ENCODE measurements around the gene CNIH3. TPM values are rescaled to one million over a fixed set of nuclear protein-coding genes. Genes with fewer than 3 reads are reported as not detected.

The CNIH3 gene
- total RNA-seq, 1 experiment from 2014 or later, result 1.8 TPM

DNA sequence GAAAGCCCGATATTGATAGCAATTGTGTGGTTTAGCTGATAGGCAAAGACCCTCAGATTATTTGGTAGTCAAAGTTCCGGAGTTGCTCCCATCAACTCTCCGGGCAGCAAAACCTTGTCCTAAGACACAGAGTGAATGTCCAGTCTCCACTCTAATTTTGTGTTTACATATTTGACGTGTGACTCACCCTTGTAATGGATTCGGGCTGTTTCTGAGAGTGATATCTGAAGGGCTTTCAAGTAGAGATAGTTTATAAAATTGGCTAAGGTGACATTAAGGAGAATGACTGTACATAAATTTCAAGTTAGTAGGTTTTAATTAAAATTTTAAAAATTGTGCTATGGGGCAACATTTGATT lies 154.2 kb downstream of the CNIH3 start:
- H3K9ac ChIP-seq (ENCODE audit: low read length), result no peak overlapping the region
- no peak overlapping the region for H3K27ac ChIP-seq (ENCODE audit: low read depth, low read length)
- ATAC-seq, result no peak
- H2AFZ ChIP-seq (ENCODE audit: low read depth, low read length, poor library complexity, severe bottlenecking), result no peak overlapping the region
- RAD21 ChIA-PET (ENCODE audit: low non-redundant PET in 1 of 2, low total read pairs in 2 of 2, uncharacterized antibody in 2 of 2, unreplicated experiment in 2 of 2), result no interaction called here
- H3K4me2 ChIP-seq (ENCODE audit: low read length), result no peak overlapping the region
- H3K36me3 ChIP-seq (ENCODE audit: control insufficient read depth in 1 of 2, insufficient read depth in 2 of 2, low read length in 2 of 2), result no peaks in the 10 kb centered on the region
- H3K4me3 ChIP-seq (replicated peaks in 1 of 2; ENCODE audit: low read depth in 1 of 2, low read length in 2 of 2), result no peak overlapping the region
- POLR2A ChIA-PET, result no interaction called here
- no peak for TF ChIP-seq REST (IDR thresholded peaks at IDR 0.05; ENCODE audit: low read depth)
- 0 out of 2 replicates have a peak, but pooled peaks have one; percentile 9 for TF ChIP-seq FOSL1 (IDR thresholded peaks at IDR 0.05; ENCODE audit: low read depth)
- H3K79me2 ChIP-seq (ENCODE audit: insufficient read depth, low read length), result no peaks in the 10 kb centered on the region
- intact Hi-C loops (cut with micrococcal nuclease), result no loop called here
- CTCF ChIA-PET, result no interaction called here
- no peaks in the 10 kb centered on the region for H3K9me2 ChIP-seq (ENCODE audit: insufficient read depth)
- no peaks in the 10 kb centered on the region for H4K20me1 ChIP-seq (ENCODE audit: insufficient read depth)
- no peaks in the 10 kb centered on the region for H3K9me3 ChIP-seq (ENCODE audit: control insufficient read depth in 1 of 2, insufficient read depth in 1 of 2, low read depth in 1 of 2, low read length in 2 of 2)
- H3K27me3 ChIP-seq (ENCODE audit: insufficient read depth, low read length), result peaks cover 21% of the 10 kb centered on the region; the same call in 1 of the 2 replicates
- H3K4me1 ChIP-seq (ENCODE audit: control insufficient read depth in 1 of 2, insufficient read depth in 2 of 2, low read length in 2 of 2), result peaks cover 0 to 4% of the 10 kb centered on the region in 2 experiments; a peak in 1 of 4 replicates
- DNase-seq (ENCODE audit: low read depth, low spot score), result no peak
- BruUV-seq (replicated peaks), result no TSS peak

DNA sequence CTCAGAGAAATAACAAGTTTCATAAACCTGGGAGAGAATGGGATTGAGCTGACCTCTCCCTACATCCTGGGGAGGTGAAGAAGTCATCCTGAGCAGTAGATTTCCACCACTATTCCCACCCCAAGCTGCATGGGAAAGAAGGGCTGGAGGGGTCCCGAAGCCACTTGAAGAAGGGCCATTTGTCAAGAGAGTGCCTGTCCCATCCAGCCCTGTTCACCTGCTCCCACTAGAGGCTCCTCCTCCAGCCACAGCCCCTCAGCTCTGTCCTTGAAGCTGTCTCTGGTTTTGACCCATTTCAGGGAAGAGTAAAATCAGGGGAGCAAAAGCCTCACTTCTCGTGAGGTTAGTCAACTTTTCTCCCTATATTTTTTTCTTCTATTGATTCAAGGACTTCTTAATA lies 157.5 kb downstream of the CNIH3 start:
- H2AFZ ChIP-seq (ENCODE audit: low read depth, low read length, poor library complexity, severe bottlenecking), result no peak overlapping the region
- H3K4me3 ChIP-seq (replicated peaks in 1 of 2; ENCODE audit: low read depth in 1 of 2, low read length in 2 of 2), result no peak overlapping the region
- no peak overlapping the region for H3K4me2 ChIP-seq (ENCODE audit: low read length)
- no peaks in the 10 kb centered on the region for H3K79me2 ChIP-seq (ENCODE audit: insufficient read depth, low read length)
- H3K27ac ChIP-seq (ENCODE audit: low read depth, low read length), result no peak overlapping the region
- DNase-seq (ENCODE audit: low read depth, low spot score) (no peak), ATAC-seq (no peak)
- H3K9ac ChIP-seq (ENCODE audit: low read length), result no peak overlapping the region
- intact Hi-C loops (cut with micrococcal nuclease), result no loop called here
- CTCF ChIA-PET, result no interaction called here
- TF ChIP-seq SIN3A (IDR thresholded peaks at IDR 0.05; ENCODE audit: low read depth) (no peak), FOSL1 (IDR thresholded peaks at IDR 0.05; ENCODE audit: low read depth) (no peak), EGR1 (IDR thresholded peaks at IDR 0.05; ENCODE audit: low read depth) (no peak)
- no peaks in the 10 kb centered on the region for H3K9me2 ChIP-seq (ENCODE audit: insufficient read depth)
- no peaks in the 10 kb centered on the region for H3K36me3 ChIP-seq (ENCODE audit: control insufficient read depth in 1 of 2, insufficient read depth in 2 of 2, low read length in 2 of 2)
- no peaks in the 10 kb centered on the region for H4K20me1 ChIP-seq (ENCODE audit: insufficient read depth)
- RAD21 ChIA-PET (ENCODE audit: low non-redundant PET in 1 of 2, low total read pairs in 2 of 2, uncharacterized antibody in 2 of 2, unreplicated experiment in 2 of 2), result no interaction called here
- peaks cover 9% of the 10 kb centered on the region; the same call in 1 of the 2 replicates for H3K27me3 ChIP-seq (ENCODE audit: insufficient read depth, low read length)
- POLR2A ChIA-PET, result no interaction called here
- peaks cover 0 to 4% of the 10 kb centered on the region in 2 experiments; a peak in 1 of 4 replicates for H3K4me1 ChIP-seq (ENCODE audit: control insufficient read depth in 1 of 2, insufficient read depth in 2 of 2, low read length in 2 of 2)
- H3K9me3 ChIP-seq (ENCODE audit: control insufficient read depth in 1 of 2, insufficient read depth in 1 of 2, low read depth in 1 of 2, low read length in 2 of 2), result no peaks in the 10 kb centered on the region
- no TSS peak for BruUV-seq (replicated peaks)

All from HCT116 (cell line).